Measurements from ENCODE around the gene GDI1.

The GDI1 gene

GRCh38 chrX:154468217-154468616, 31.3 kb downstream of the GDI1 start:
- Histone ChIP-seq H3K4me3 (ENCODE audit: low read depth, low read length) (no peak overlapping the region), H3K27ac (no peak overlapping the region), H3K36me3 (replicated peaks) (peaks cover 22% of the 10 kb centered on the region), H3K27me3 (replicated peaks) (no peaks in the 10 kb centered on the region)
- in situ Hi-C loops (cut with HindIII; ENCODE audit: low pct_ligation_motif_present, low sequenced_read_pairs) = no loop called here
- no peak for TF ChIP-seq CTCF (IDR thresholded peaks at IDR 0.05; ENCODE audit: low read depth, low read length, missing control alignments)
- no peak for DNase-seq

- H3K4me3 ChIP-seq (ENCODE audit: low read depth, low read length) = no peak overlapping the region
- H3K27me3 ChIP-seq (replicated peaks) = no peaks in the 10 kb centered on the region
- no peak for DNase-seq
- no peak overlapping the region for H3K27ac ChIP-seq
- H3K36me3 ChIP-seq (replicated peaks) = peaks cover 19% of the 10 kb centered on the region
- in situ Hi-C loops (cut with HindIII; ENCODE audit: low pct_ligation_motif_present, low sequenced_read_pairs) = no loop called here
- no peak for TF ChIP-seq CTCF (IDR thresholded peaks at IDR 0.05; ENCODE audit: low read depth, low read length, missing control alignments)
These were observed 32.2 kb downstream of the GDI1 start for GRCh38 chrX:154469114-154469513.

GRCh38 chrX:154469880-154470279, 32.9 kb downstream of the GDI1 start:
- in situ Hi-C loops (cut with HindIII; ENCODE audit: low pct_ligation_motif_present, low sequenced_read_pairs) = no loop called here
- DNase-seq = no peak
- H3K36me3 ChIP-seq (replicated peaks) = peaks cover 14% of the 10 kb centered on the region

GRCh38 chrX:154470434-154470833, 33.5 kb downstream of the GDI1 start:
- Histone ChIP-seq H3K27ac (no peak overlapping the region), H3K36me3 (replicated peaks) (peaks cover 12% of the 10 kb centered on the region), H3K27me3 (replicated peaks) (no peaks in the 10 kb centered on the region), H3K4me3 (ENCODE audit: low read depth, low read length) (no peak overlapping the region)
- no peak for DNase-seq
- TF ChIP-seq CTCF (IDR thresholded peaks at IDR 0.05; ENCODE audit: low read depth, low read length, missing control alignments) = no peak
- in situ Hi-C loops (cut with HindIII; ENCODE audit: low pct_ligation_motif_present, low sequenced_read_pairs) = no loop called here

More at GRCh38 chrX:154469880-154470279, 32.9 kb downstream of the GDI1 start:
- no peak overlapping the region for H3K27ac ChIP-seq
- no peak overlapping the region for H3K4me3 ChIP-seq (ENCODE audit: low read depth, low read length)
- TF ChIP-seq CTCF (IDR thresholded peaks at IDR 0.05; ENCODE audit: low read depth, low read length, missing control alignments) = no peak
- no peaks in the 10 kb centered on the region for H3K27me3 ChIP-seq (replicated peaks)

GRCh38 chrX:154470914-154471568, 34.1 kb downstream of the GDI1 start:
- in situ Hi-C loops (cut with HindIII; ENCODE audit: low pct_ligation_motif_present, low sequenced_read_pairs) = no loop called here
- no peak for TF ChIP-seq CTCF (IDR thresholded peaks at IDR 0.05; ENCODE audit: low read depth, low read length, missing control alignments)
- no peaks in the 10 kb centered on the region for H3K27me3 ChIP-seq (replicated peaks)
- no peak overlapping the region for H3K4me3 ChIP-seq (ENCODE audit: low read depth, low read length)
- no peak for DNase-seq
- no peak overlapping the region for H3K27ac ChIP-seq
- peaks cover 10% of the 10 kb centered on the region for H3K36me3 ChIP-seq (replicated peaks)

Measured in brain microvascular endothelial cell (primary cell).